ENCODE measurements around the gene SSR2. TPM values are rescaled to one million over a fixed set of nuclear protein-coding genes. Genes with fewer than 3 reads are reported as not detected.
A peak's percentile ranks its signal among the peaks of the same experiment; 100 is the strongest.
"Not testable (repeated sequence)": the region's sequence is repeated elsewhere in the genome, so short reads cannot be mapped to it uniquely, and the experiment has no call there.

Gene SSR2
- total RNA-seq, 2 donors from 2014 or later: 147 to 173 TPM

DNA sequence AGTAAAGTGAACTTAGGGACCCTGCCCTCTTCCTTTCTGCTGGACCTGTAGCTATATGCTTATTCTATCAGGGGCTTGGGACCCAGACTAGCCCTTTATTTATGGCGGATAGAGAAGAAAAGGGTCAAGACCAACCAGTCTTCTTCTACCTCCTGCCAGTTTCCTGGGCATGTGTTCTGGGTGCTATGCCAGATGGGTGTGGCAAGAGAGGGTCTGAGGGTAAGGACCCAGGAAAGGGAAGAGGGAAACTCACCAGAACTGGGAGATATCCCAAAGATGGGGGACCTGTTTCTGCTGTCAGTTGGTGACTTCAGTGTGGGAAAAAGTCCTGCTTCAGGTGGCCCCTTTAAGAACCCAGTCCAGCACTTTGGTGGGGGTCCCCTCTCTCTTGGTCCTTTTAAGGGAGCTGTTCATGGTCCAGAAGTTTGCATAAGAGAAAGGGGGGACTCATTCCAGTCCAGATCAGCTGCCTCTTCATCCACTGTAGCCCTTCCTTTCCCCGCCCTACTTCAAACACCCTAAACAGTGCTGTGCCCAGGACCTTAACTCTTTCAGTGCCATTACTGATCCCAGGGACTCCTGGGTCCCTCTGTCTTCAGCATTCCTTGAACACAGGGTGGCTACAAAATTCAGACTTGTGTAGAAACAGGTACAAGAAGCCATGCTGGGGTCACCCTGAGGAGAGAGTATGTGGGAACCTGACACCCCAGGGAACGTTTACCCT lies 18.4 kb downstream of the SSR2 start:
- intact Hi-C loops (cut with DNase I): no loop called here
- DNase-seq (ENCODE audit: low spot score): no peak

DNA sequence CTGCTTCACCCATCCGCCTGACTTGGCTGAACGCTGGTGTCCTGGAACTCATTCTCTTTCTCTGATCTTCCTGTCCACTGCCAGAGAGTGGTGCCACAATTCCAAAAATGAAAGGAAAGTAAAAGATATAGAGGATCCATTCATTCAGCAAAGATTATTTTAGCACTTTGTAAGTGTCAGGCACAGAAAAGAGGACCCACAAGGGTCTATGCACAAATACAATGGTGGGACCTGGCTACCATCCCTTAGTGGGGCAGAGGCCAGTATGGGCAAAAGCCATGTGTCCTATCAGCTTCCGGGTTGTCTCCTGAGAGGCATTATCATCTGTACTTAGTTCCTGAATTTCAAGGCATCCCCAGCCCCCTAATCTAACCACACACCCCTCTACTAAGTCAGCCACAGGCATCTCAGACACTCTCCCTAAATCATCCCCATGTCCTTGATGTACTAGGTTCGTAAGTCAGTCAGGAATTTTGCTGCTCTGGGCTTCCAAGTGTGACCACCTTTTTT lies 19.0 kb downstream of the SSR2 start:
- no peak for DNase-seq (ENCODE audit: low spot score)
- intact Hi-C loops (cut with DNase I): no loop called here

DNA sequence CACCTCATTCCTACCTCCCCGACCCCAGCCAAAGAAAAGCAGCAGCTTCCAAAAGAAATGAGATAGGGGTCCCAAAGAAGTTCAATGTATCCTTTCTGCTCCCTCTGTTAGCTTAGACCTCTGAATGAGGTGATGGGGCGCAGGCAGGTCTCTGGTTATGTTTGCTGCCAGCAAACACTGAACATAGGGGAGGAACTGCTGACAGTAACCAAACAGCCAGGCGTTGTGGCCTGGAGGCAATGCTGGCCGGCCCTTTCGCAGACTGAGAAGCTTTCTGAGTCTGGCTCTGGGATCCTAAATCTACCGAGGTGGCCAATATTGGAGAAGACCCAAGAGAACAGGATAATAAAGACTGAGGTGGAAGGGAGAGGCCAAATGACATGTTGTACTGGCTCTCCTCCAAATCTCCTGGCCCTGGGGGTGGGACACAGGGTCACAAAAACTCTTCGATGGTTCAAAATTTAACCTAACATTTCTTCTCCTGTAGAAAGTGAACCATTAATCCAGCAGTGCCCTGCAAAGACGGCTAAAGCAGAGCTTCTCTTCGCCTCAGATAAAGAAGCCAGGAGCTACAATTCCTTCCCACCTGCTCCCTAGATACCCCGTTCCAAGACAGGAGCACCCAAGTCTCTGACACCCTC lies 19.6 kb downstream of the SSR2 start:
- intact Hi-C loops (cut with DNase I): no loop called here
- DNase-seq (ENCODE audit: low spot score): no peak

DNA sequence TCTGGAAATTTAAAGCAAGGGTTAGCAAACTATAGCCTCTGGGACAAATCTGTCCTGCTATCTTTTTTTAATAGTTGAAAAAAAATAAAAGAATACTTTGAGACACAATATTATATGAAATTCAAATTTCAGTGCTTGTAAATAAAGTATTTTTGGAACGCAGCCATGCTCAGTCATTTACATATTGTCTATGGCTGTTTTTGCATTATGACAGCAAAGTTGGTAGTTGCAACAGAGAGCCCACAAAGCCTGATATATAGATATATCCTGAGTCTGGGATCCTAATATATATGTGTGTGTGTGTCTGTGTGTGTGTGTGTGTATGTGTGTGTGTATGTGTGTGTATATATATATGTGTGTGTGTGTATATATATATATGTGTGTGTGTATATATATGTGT lies 20.8 kb downstream of the SSR2 start:
- intact Hi-C loops (cut with DNase I): no loop called here
- no peak for DNase-seq (ENCODE audit: low spot score)

DNA sequence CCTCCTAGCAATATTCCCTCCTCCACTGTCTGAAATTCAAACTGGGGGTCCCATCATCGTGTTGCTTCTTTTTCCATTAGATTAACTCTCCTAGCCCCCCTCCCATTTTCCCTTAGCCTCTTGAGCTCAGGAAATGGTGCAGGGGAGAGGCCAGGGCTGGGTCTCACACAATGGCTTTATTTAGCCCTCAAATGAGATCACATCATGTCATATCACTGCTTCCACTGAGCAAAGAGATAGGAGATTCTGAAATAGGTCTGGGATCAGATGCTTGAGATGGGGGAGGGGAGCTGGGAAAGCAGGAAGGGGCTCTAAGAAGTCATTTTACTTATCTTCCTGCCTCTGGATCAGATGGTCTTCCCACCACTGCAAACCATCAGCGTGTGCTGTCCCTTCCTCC lies 24.6 kb downstream of the SSR2 start:
- DNase-seq (ENCODE audit: low spot score): no peak
- intact Hi-C loops (cut with DNase I): no loop called here

DNA sequence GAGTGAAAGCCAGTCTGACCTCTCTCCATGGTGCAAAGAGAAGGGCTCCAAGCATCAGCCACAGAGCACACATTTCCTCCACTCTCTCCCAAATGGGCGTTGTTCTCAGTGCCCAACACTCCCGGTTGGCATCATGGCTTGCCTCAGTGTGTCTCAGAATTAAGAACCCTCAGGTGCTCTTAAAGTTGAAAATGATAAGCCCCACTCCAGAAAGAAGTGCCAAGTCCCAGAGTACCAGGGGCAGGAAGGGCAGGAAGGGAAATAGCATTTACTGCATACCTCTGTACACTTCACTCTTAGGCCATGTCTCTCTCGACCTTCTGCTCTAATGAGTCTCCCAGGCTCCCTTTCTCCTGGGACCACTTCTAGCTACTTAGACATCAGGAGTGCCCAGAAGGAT lies 27.2 kb downstream of the SSR2 start:
- DNase-seq (ENCODE audit: low spot score): no peak
- intact Hi-C loops (cut with DNase I): loop anchor here in 1 of 2 donors (5.0 kb wide), 1 partner anchor 46 kb away; no protein-coding TSS in a partner anchor

DNA sequence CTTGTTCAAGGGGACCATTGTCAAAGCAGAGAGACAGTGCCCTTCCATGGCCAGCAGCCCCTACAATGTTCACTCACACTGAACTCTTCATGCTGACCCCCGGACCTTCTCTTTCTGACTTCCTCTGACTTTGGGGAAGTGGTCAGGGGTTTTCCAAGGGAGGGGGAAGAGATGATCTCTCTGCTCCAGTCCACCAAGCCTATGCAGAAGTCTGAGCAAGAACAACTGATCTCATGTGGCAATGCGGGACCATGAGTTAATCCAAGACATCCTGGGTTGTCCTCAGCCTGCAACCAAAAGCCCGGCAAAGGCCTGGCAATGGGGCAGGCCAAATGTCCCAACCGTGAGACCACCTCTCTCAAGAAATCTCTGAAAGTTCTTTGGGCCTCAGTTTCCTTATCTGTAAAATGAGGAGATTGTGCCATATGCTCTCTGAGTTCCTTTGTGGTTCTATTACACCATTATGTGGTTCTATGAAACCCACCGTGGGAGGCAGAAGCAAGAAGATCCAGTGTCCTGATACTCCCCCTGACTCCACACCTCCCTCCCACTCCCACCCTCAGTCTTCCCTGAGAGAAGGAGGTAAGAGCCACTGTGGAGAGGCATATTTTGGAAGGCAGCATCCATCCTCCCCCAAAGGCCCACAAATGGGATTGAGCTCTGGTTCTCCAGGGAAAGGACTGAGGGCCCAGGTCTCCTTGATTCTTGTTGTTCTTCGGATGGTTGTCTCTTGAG lies 30.6 kb downstream of the SSR2 start:
- intact Hi-C loops (cut with DNase I): loop anchor here in 1 of 2 donors (5.0 kb wide), 1 partner anchor 43 kb away; no protein-coding TSS in a partner anchor
- DNase-seq (ENCODE audit: low spot score): no peak

- DNase-seq (ENCODE audit: low spot score): peak; percentile 93
- intact Hi-C loops (cut with DNase I): loop anchor here (1.0 to 5.0 kb wide), 3 partner anchors 19 to 51 kb away; no protein-coding TSS in a partner anchor
These were observed 31.3 kb downstream of the SSR2 start for GRCh38 chr1:155989242-155990004.

- intact Hi-C loops (cut with DNase I); DNase-seq (ENCODE audit: low spot score): not testable (repeated sequence)
These were observed 35.7 kb downstream of the SSR2 start for GRCh38 chr1:155984903-155985645.

DNA sequence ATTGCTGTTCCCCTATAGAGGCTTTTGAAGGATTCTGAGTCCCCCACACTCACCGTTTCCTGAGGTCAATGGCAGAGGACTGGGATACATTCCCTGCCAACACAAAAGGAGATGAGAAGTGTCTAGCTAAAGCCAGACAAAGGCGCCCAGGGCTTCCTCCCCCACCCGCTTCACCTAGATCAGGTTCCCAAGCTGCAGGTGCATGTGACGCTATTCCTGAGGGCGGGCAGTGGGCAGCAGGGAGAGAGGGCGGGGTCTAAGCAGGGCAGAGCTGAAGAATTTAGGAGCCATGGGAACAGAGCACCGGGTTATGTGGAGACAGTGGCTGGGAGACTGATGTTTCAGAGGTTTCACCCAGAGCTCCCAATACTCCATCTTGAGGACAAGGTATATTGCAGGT lies 36.4 kb downstream of the SSR2 start:
- intact Hi-C loops (cut with DNase I): no loop called here
- no peak for DNase-seq (ENCODE audit: low spot score)

DNA sequence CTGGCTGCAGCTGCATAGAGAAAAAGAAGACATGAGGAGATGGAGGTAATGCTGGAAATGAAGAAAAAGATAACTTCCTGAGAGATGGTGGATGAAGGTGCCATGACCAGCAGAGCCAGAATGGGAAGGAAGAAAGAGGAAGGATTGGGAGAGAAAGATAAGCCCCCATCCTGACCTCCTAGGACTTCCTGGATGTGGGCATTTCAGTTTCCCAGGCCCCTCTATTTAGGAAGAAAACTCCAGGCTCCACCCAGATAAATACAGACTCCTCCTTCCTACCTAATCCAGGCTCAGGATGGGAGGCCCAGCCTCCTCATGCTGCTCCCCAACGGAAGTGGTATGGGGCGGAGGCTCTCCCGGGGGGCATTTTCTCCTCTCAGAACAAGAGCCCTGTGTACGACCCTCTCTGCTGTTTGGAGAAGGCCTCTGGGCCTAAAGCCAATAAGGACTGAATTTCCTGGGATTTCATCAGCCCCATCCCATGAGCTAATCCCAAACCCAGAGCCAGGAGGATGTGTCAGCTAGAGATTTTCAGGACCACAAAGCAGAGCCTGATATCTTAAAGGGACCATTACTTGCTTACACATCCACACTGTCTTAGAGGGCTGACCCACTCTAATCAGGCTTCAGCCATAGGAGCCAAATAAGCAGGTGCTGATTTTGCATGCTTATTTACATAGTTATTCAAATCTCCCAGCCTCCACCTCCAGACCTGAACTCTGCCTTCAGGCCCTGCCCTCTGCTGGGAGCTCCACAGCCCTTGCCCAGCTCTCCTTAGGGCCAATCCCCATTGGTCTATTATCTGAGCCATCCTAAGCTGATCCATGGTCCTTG lies 37.3 kb downstream of the SSR2 start:
- intact Hi-C loops (cut with DNase I): no loop called here
- DNase-seq (ENCODE audit: low spot score): peak; percentile 94

- intact Hi-C loops (cut with DNase I): no loop called here
- no peak for DNase-seq (ENCODE audit: low spot score)
These were observed 38.6 kb downstream of the SSR2 start for GRCh38 chr1:155982106-155982505.

DNA sequence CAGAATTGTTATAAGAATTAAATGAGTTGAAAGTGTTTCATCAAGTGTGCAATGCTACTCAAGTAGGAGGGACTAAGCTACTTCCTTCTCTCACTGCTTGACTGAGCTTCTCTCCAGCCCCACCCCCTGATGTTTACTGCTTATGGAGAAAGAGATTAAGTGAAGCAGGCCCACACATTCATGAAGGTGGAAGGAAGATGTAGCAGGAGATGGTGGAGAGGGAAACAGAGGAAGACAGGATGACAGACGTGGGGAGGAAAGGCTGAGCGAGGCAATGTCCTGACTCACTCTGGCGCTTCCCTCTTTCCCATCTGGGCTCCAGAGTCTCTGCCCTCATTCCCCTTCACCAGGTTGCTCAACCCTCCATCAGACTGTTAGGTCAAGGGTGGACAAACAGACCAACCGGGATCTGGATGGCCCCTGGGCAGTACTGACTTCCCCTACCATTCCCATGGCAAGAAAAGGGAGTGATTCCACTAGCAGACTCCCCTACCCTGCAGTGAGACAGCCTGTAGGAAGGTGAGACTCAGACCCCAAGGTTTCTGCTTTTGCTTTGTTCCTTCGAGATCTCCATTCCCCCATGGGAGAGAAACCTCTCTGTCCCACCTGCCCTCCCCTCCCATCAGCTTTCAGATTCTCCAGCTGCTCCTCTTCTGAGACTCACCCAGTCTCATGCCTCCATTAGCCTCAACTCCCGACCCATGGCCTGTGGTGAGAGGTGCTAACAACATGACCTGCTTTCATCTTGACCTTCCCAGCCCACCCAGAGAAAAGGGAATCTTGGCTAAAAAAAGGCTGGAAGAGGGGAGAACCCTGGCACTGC lies 39.3 kb downstream of the SSR2 start:
- intact Hi-C loops (cut with DNase I): no loop called here
- no peak for DNase-seq (ENCODE audit: low spot score)

DNA sequence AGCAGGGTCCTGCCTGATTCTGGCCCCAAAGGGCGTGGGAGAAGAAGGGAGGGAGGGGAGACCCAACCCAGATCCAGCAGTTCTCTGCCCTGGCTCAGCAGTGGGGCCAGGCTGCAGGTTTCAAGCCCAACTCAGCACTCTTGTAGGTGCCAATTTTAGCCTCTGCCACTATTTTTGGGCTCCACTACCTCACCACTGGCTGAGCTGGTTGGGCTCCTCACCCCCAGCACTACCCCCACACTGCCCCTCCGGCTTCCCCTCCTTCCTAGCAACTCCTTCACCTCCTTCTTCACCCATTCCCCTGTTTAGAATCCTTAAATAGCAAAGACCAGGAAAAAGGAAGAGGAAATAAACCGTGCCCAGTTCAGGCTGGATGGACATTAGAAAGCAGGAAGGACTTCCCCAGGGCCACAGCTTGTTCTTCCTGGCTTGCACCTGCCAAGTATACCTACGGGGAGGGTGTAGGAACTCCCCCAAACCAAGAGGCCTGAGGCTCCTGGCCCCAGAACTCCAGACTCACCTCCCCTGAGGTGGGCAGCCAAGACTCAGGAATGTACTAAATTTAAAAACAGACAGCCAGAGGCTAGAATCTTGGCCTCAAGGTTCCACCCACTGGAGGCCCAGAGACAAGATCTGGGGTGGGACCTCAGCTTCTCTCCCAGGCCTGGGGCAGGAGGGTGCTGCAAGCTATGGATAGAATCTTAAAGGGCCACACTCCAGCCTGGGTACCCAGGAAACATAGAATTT lies 41.0 kb downstream of the SSR2 start:
- no peak for DNase-seq (ENCODE audit: low spot score)
- intact Hi-C loops (cut with DNase I): no loop called here

DNA sequence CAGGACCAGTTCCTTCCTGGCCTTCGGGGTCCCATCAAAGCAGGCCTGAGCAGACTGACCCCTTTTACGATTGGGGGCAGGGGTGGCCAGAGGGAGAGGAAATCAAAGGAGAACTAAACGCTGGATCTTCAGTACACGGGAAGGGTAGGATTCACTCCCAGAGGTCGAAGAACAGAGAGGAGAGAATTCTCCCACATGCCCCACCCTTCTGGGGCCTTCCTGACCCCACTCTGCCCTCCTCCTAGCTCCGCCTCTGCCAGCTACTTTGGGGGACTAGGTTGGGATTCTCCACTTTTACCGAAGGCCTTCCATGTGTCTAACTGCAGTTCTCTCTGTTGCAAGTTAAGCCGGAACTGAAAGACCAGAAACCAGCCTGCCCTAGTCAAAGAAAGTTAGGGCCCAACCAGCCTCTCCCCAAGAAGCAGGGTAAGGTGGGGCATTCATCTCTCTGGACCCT lies 41.8 kb downstream of the SSR2 start:
- intact Hi-C loops (cut with DNase I): no loop called here
- no peak for DNase-seq (ENCODE audit: low spot score)

GRCh38 chr1:155978325-155978972 lies 42.3 kb downstream of the SSR2 start, which contains the start of gene ARHGEF2:
Gene ARHGEF2, minus strand, starts transcription at chr1:155978547. Its CDS starts 120 bp downstream, at chr1:155978427.
- DNase-seq (ENCODE audit: low spot score): peak; percentile 95
- intact Hi-C loops (cut with DNase I): no loop called here
